HepG2 (cell line): ENCODE results near the gene TMEM38A. TPM values are rescaled to one million over a fixed set of nuclear protein-coding genes. Genes with fewer than 3 reads are reported as not detected.

Experiments
- ARID3A ChIP-seq: IDR thresholded peaks from 2 replicates; pipeline ENCODE4 v1.6.1; 2012; ENCODE audit warnings: low read depth, low read length, improper control_type of control experiment
- ATF2 ChIP-seq: sonication (generic); formaldehyde crosslinking; IDR thresholded peaks from 2 replicates; pipeline ENCODE4 v1.4.0; 2020; ENCODE audit warnings: missing genetic modification reagents
- CREB3 ChIP-seq: sonication (generic); formaldehyde crosslinking; IDR thresholded peaks from 2 replicates; pipeline ENCODE4 v1.5.0; 2020; ENCODE audit warnings: missing genetic modification reagents
- EED ChIP-seq: sonication (generic); formaldehyde crosslinking; IDR thresholded peaks from 2 replicates; pipeline ENCODE4 v1.5.0; 2020; ENCODE audit warnings: mild to moderate bottlenecking, missing genetic modification reagents
- KAT2B ChIP-seq: fragments of 150-350 bp; IDR thresholded peaks from 2 replicates; pipeline ENCODE4 v1.6.1; 2014; ENCODE audit warnings: low read depth, low read length, borderline replicate concordance
- MIER3 ChIP-seq: IDR thresholded peaks from 2 replicates; pipeline ENCODE4 v1.6.1; 2016; ENCODE audit warnings: missing compliant biosample characterization, borderline replicate concordance
- POLR2G ChIP-seq: fragments of 200-400 bp; formaldehyde crosslinking; IDR thresholded peaks from 2 replicates; pipeline ENCODE4 v1.6.1; 2018; ENCODE audit warnings: mild to moderate bottlenecking, low read depth, low read length, moderate library complexity
- REST ChIP-seq, 2 experiments: IDR thresholded peaks; 2 replicates each; pipeline ENCODE4 v1.6.1; 2011 to 2012; ENCODE audit warnings: low read length in 2 of 2, borderline replicate concordance in 1 of 2, low read depth in 1 of 2, mild to moderate bottlenecking in 1 of 2, moderate library complexity in 1 of 2
- SAP130 ChIP-seq: IDR thresholded peaks from 2 replicates; pipeline ENCODE4 v1.6.1; 2016; ENCODE audit warnings: low read depth
- TRIM24 ChIP-seq: sonication (generic); formaldehyde crosslinking; IDR thresholded peaks from 2 replicates; pipeline ENCODE4 v1.8.0; 2022; ENCODE audit warnings: mild to moderate bottlenecking, missing genetic modification reagents
- ZFP90 ChIP-seq: sonication (generic); formaldehyde crosslinking; IDR thresholded peaks from 2 replicates; pipeline ENCODE4 v1.8.0; 2022; ENCODE audit warnings: missing genetic modification reagents, mild to moderate bottlenecking, inconsistent platforms, borderline replicate concordance
- ZNF138 ChIP-seq: sonication (generic); formaldehyde crosslinking; IDR thresholded peaks from 2 replicates; pipeline ENCODE4 v1.5.0; 2020; ENCODE audit warnings: mild to moderate bottlenecking, low read depth, missing genetic modification reagents
- ZNF451 ChIP-seq: sonication (generic); formaldehyde crosslinking; IDR thresholded peaks from 2 replicates; pipeline ENCODE4 v1.5.0; 2020; ENCODE audit warnings: mild to moderate bottlenecking, missing genetic modification reagents
- ZNF780A ChIP-seq: sonication (generic); formaldehyde crosslinking; IDR thresholded peaks from 2 replicates; pipeline ENCODE4 v1.8.0; 2022; ENCODE audit warnings: mild to moderate bottlenecking, missing genetic modification reagents, moderate library complexity
- polyA plus RNA-seq, 8 experiments: library from polyadenylated mRNA; depleted of rRNA in 3 of 8; stranded (reverse) in 7 of 8; unstranded in 1 of 8; fragments of >200 nt; fragmentation: Illumina TruSeq in 4 of 8; extraction: Trizol in 4 of 8; gene quantifications; 2 replicates each; pipeline versions ENCODE4 v1.2.1 to v1.2.3, GENCODE V29; 2011 to 2016; ENCODE audit warnings: low read depth in 4 of 8, missing spikeins in 1 of 8, mixed read lengths in 1 of 8; ENCODE audit not compliant: insufficient read depth in 1 of 8
- total RNA-seq, 5 experiments: library from RNA; depleted of rRNA; stranded (reverse); fragments of >200 nt; fragmentation: Illumina TruSeq; extraction: Trizol; gene quantifications; 2 replicates each; pipeline ENCODE4 v1.2.3, GENCODE V29; 2016; ENCODE audit warnings: low read depth in 1 of 5
- TF ChIP-seq, protein P1 (sequence below): sonication (generic); formaldehyde crosslinking; IDR thresholded peaks from 2 replicates; pipeline ENCODE4 v1.4.0; 2020; ENCODE audit warnings: missing genetic modification reagents
- TF ChIP-seq, protein P2 (sequence below): sonication (generic); formaldehyde crosslinking; IDR thresholded peaks from 2 replicates; pipeline ENCODE4 v1.4.0; 2020; ENCODE audit warnings: missing genetic modification reagents, mild to moderate bottlenecking, borderline replicate concordance

The TMEM38A gene
- total and polyA plus RNA-seq, 2 of the 13 experiments (the other 11 are each of a cell fraction or from before 2014, with no cell fraction given): 4.8 to 6.8 TPM

DNA sequence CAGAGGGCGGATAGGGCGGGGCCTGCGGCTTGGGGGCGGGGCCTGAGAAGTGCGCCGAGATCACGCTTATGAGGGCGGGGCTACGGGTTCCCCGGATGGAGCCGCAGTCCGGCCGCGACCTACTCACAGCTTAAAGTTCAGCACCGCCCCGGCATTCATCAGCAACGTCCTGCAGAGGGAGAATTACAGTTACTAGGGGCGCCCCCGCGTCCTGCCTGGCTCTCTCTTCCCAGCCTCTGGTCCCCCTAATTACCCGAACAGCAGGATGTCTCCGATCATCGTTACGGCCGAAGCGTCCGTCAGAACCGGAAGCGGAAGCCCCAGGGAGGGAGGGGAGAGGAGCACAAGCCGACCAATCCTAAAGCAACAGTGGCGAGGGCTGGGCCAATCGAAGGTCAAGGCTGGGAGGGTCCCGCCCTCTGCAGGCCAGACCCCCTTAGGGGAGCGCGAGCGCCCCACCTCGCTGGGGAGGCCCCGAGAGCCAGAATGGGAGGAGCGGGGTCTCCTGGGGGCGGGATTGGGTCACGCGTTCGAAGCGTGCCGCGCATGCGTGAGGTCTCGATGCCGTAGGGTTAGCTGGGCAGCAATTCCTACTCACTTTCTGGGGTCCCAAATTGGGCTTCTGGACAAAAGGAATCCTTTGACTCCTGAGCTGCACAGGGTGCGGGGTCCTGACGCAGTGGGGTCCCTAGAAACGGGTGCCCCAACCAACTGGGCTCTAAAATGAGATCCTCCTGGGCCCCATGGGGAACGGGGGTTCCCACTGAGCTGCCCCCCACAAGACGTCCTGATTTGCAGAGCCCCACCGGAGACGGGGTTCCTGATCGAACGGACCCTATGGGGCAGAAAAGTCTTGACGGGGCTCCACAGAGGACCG lies 869 bp upstream of the TMEM38A start, which contains the start of gene SMIM7 (continued):
- TF ChIP-seq REST (IDR thresholded peaks at IDR 0.05; ENCODE audit: borderline replicate concordance in 1 of 2, low read depth in 1 of 2, low read length in 2 of 2): no peak
- TF ChIP-seq KAT2B: no peak
- TF ChIP-seq POLR2G: peak; percentile 96
- TF ChIP-seq ZNF780A: no peak
- TF ChIP-seq, protein P1, sequence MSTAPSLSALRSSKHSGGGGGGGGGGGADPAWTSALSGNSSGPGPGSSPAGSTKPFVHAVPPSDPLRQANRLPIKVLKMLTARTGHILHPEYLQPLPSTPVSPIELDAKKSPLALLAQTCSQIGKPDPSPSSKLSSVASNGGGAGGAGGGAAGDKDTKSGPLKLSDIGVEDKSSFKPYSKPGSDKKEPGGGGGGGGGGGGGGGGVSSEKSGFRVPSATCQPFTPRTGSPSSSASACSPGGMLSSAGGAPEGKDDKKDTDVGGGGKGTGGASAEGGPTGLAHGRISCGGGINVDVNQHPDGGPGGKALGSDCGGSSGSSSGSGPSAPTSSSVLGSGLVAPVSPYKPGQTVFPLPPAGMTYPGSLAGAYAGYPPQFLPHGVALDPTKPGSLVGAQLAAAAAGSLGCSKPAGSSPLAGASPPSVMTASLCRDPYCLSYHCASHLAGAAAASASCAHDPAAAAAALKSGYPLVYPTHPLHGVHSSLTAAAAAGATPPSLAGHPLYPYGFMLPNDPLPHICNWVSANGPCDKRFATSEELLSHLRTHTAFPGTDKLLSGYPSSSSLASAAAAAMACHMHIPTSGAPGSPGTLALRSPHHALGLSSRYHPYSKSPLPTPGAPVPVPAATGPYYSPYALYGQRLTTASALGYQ (CRISPR knock-in tag): no peak
- TF ChIP-seq, protein P2, sequence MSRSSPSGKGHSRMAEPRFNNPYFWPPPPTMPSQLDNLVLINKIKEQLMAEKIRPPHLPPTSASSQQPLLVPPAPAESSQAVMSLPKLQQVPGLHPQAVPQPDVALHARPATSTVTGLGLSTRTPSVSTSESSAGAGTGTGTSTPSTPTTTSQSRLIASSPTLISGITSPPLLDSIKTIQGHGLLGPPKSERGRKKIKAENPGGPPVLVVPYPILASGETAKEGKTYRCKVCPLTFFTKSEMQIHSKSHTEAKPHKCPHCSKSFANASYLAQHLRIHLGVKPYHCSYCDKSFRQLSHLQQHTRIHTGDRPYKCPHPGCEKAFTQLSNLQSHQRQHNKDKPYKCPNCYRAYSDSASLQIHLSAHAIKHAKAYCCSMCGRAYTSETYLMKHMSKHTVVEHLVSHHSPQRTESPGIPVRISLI: no peak
- TF ChIP-seq CREB3: 0 out of 2 replicates have a peak, but pooled peaks have one; percentile 35
- peak; percentile 88 for TF ChIP-seq SAP130 (CRISPR knock-in tag)
- TF ChIP-seq EED (CRISPR knock-in tag): 0 out of 2 replicates have a peak, but pooled peaks have one; percentile 12
- TF ChIP-seq ATF2 (CRISPR knock-in tag): peak; percentile 57; the same call in 1 of the 2 replicates
- no peak for TF ChIP-seq ZFP90
- TF ChIP-seq ZNF138 (CRISPR knock-in tag): no peak
- peak; percentile 65; the same call in 1 of the 2 replicates for TF ChIP-seq MIER3 (CRISPR knock-in tag)
- TF ChIP-seq TRIM24 (CRISPR knock-in tag): no peak
- TF ChIP-seq ARID3A: peak; percentile 10; the same call in 1 of the 2 replicates
- TF ChIP-seq ZNF451 (CRISPR knock-in tag): peak; percentile 23; the same call in 1 of the 2 replicates
